HEK293 (cell line): ENCODE measurements around the gene PIEZO1.

ENCODE experiments used
- CTCF ChIA-PET: fragments of 350-600 bp; formaldehyde crosslinking; extraction: SDS; loops from one replicate; lab custom pipeline; 2021; ENCODE audit warnings: antibody characterized with exemption; lab: Yijun Ruan, JAX
- POLR2A ChIA-PET: fragments of 300-600 bp; formaldehyde crosslinking; extraction: SDS; loops from one replicate; lab custom pipeline; 2020; ENCODE audit warnings: antibody characterized with exemption, inconsistent platforms; lab: Yijun Ruan, JAX
- H3K27ac ChIP-seq: fragments of 200-500 bp; sonication (Bioruptor generic); 2 replicates; pipeline ENCODE4 v1.5.1; 2014; ENCODE audit warnings: low read depth, low read length, control low read depth, inconsistent platforms; ENCODE audit errors: extremely low read depth
- H3K36me3 ChIP-seq, 2 experiments: fragments of 200-500 bp in 1 of 2; sonication (Bioruptor generic) in 1 of 2; 1 replicate in 1 of 2; 2 replicates in 1 of 2; pipeline ENCODE4 v1.5.1; 2014 to 2017; ENCODE audit warnings: inconsistent platforms in 2 of 2, low read length in 2 of 2; ENCODE audit not compliant: control insufficient read depth in 2 of 2, insufficient read depth in 1 of 2
- H3K4me1 ChIP-seq: fragments of 200-500 bp; sonication (Bioruptor generic); 2 replicates; pipeline ENCODE4 v1.5.1; 2014; ENCODE audit warnings: mild to moderate bottlenecking, low read length, inconsistent platforms; ENCODE audit not compliant: control insufficient read depth, insufficient read depth
- H3K4me3 ChIP-seq: 2 replicates; pipeline ENCODE4 v1.5.1; 2011; ENCODE audit warnings: low read depth, mild to moderate bottlenecking, control low read depth, low read length, moderate library complexity
- H3K9me3 ChIP-seq: fragments of 200-500 bp; sonication (Bioruptor generic); 2 replicates; pipeline ENCODE4 v1.5.1; 2014; ENCODE audit warnings: low read depth, low read length, inconsistent platforms; ENCODE audit not compliant: control insufficient read depth, insufficient read depth
- ATF2 ChIP-seq: fragments of 450-650 bp; formaldehyde crosslinking; IDR thresholded peaks from 2 replicates; pipeline ENCODE4 v1.5.1; 2016; ENCODE audit warnings: missing biosample characterization, missing genetic modification characterization, low read depth
- GLI2 ChIP-seq: fragments of 450-650 bp; formaldehyde crosslinking; IDR thresholded peaks from 2 replicates; pipeline ENCODE4; 2017; ENCODE audit warnings: missing biosample characterization, missing genetic modification characterization, low read depth, borderline replicate concordance
- GLIS2 ChIP-seq: fragments of 450-650 bp; formaldehyde crosslinking; IDR thresholded peaks from 2 replicates; pipeline ENCODE4 v1.5.1; 2016; ENCODE audit warnings: missing biosample characterization, missing genetic modification characterization
- IKZF3 ChIP-seq: fragments of 450-650 bp; IDR thresholded peaks from 2 replicates; pipeline ENCODE4 v1.5.0; 2018; ENCODE audit warnings: missing biosample characterization, mild to moderate bottlenecking, missing genetic modification characterization, moderate library complexity
- KLF9 ChIP-seq: fragments of 450-650 bp; formaldehyde crosslinking; IDR thresholded peaks from 2 replicates; pipeline ENCODE4 v1.5.1; 2016; ENCODE audit warnings: missing biosample characterization, missing genetic modification characterization, low read depth
- OSR2 ChIP-seq: fragments of 450-650 bp; formaldehyde crosslinking; IDR thresholded peaks from 2 replicates; pipeline ENCODE4 v1.5.1; 2016; ENCODE audit warnings: missing biosample characterization, missing genetic modification characterization
- YY2 ChIP-seq: fragments of 450-650 bp; formaldehyde crosslinking; IDR thresholded peaks from 2 replicates; pipeline ENCODE4 v1.5.1; 2016; ENCODE audit warnings: missing biosample characterization, missing genetic modification characterization
- ZBTB6 ChIP-seq: fragments of 450-650 bp; formaldehyde crosslinking; IDR thresholded peaks from 2 replicates; pipeline ENCODE4 v1.5.1; 2017; ENCODE audit warnings: missing biosample characterization, missing genetic modification characterization
- ZFP37 ChIP-seq: fragments of 450-650 bp; formaldehyde crosslinking; IDR thresholded peaks from 2 replicates; pipeline ENCODE4 v1.5.1; 2016; ENCODE audit warnings: missing biosample characterization, missing genetic modification characterization
- ZNF10 ChIP-seq: fragments of 450-650 bp; formaldehyde crosslinking; IDR thresholded peaks from 2 replicates; pipeline ENCODE4 v1.5.1; 2017; ENCODE audit warnings: missing biosample characterization, missing genetic modification characterization
- ZNF132 ChIP-seq: fragments of 450-650 bp; formaldehyde crosslinking; IDR thresholded peaks from 2 replicates; pipeline ENCODE4 v1.5.1; 2017; ENCODE audit warnings: missing biosample characterization, missing genetic modification characterization, borderline replicate concordance
- ZNF140 ChIP-seq: fragments of 450-650 bp; formaldehyde crosslinking; IDR thresholded peaks from 2 replicates; pipeline ENCODE4 v1.5.1; 2016; ENCODE audit warnings: missing biosample characterization, missing genetic modification characterization
- ZNF155 ChIP-seq: fragments of 450-650 bp; formaldehyde crosslinking; IDR thresholded peaks from 2 replicates; pipeline ENCODE4 v1.5.1; 2016; ENCODE audit warnings: missing biosample characterization, missing genetic modification characterization
- ZNF169 ChIP-seq: fragments of 450-650 bp; formaldehyde crosslinking; IDR thresholded peaks from 2 replicates; pipeline ENCODE4 v1.5.1; 2016; ENCODE audit warnings: missing biosample characterization, missing genetic modification characterization
- ZNF223 ChIP-seq: fragments of 450-650 bp; formaldehyde crosslinking; IDR thresholded peaks from 2 replicates; pipeline ENCODE4 v1.5.1; 2016; ENCODE audit warnings: missing biosample characterization, missing genetic modification characterization
- ZNF302 ChIP-seq: fragments of 450-650 bp; formaldehyde crosslinking; IDR thresholded peaks from 2 replicates; pipeline ENCODE4 v1.5.1; 2016; ENCODE audit warnings: missing biosample characterization, missing genetic modification characterization, low read depth
- ZNF391 ChIP-seq: fragments of 450-650 bp; formaldehyde crosslinking; IDR thresholded peaks from 2 replicates; pipeline ENCODE4 v1.5.1; 2016; ENCODE audit warnings: low read depth, missing biosample characterization, missing genetic modification characterization, borderline replicate concordance
- ZNF514 ChIP-seq: fragments of 450-650 bp; formaldehyde crosslinking; IDR thresholded peaks from 2 replicates; pipeline ENCODE4 v1.5.1; 2016; ENCODE audit warnings: missing biosample characterization, missing genetic modification characterization
- ZNF548 ChIP-seq: fragments of 450-650 bp; formaldehyde crosslinking; IDR thresholded peaks from 2 replicates; pipeline ENCODE4 v1.5.1; 2016; ENCODE audit warnings: missing biosample characterization, missing genetic modification characterization
- ZNF776 ChIP-seq: fragments of 450-650 bp; formaldehyde crosslinking; IDR thresholded peaks from 2 replicates; pipeline ENCODE4 v1.5.0; 2017; ENCODE audit warnings: missing biosample characterization, missing genetic modification characterization, borderline replicate concordance

PIEZO1 gene

GRCh38 chr16:88694221-88695087 lies 90.6 kb downstream of the PIEZO1 start:
- Histone ChIP-seq H3K4me3 (no peak overlapping the region), H3K27ac (no peak overlapping the region), H3K4me1 (no peaks in the 10 kb centered on the region), H3K36me3 (peaks cover 0 to 29% of the 10 kb centered on the region in 2 experiments; a peak in 2 of 3 replicates), H3K9me3 (no peaks in the 10 kb centered on the region)
- ChIA-PET POLR2A (interaction anchor here (1.1 kb wide), 1 partner anchor 124 kb away, joined by 3 read pairs; the partner anchor contains the start of gene ZC3H18), CTCF (no interaction called here)
- no peak for TF ChIP-seq KLF9 (tag by site-specific recombination)
- TF ChIP-seq ZNF155 (tag by site-specific recombination): no peak
- no peak for TF ChIP-seq YY2 (tag by site-specific recombination)
- TF ChIP-seq OSR2: no peak
- TF ChIP-seq ZNF132 (tag by site-specific recombination): no peak
- TF ChIP-seq ZNF169 (tag by site-specific recombination): no peak
- TF ChIP-seq ZNF10 (tag by site-specific recombination): no peak
- TF ChIP-seq IKZF3 (tag by site-specific recombination): no peak
- no peak for TF ChIP-seq ZNF223 (tag by site-specific recombination)
- no peak for TF ChIP-seq ZNF776 (tag by site-specific recombination)

GRCh38 chr16:88693420-88694177 lies 91.4 kb downstream of the PIEZO1 start:
- Histone ChIP-seq H3K4me3 (no peak overlapping the region), H3K36me3 (peaks cover 0 to 21% of the 10 kb centered on the region in 2 experiments; a peak in 2 of 3 replicates), H3K4me1 (no peaks in the 10 kb centered on the region), H3K27ac (no peak overlapping the region), H3K9me3 (no peaks in the 10 kb centered on the region)
- ChIA-PET CTCF (no interaction called here), POLR2A (interaction anchor here (1.1 kb wide), 1 partner anchor 124 kb away, joined by 3 read pairs; the partner anchor contains the start of gene ZC3H18)
- no peak for TF ChIP-seq ATF2 (tag by site-specific recombination)
- no peak for TF ChIP-seq ZNF302 (tag by site-specific recombination)
- no peak for TF ChIP-seq ZNF140
- no peak for TF ChIP-seq ZBTB6 (tag by site-specific recombination)
- no peak for TF ChIP-seq ZFP37
- TF ChIP-seq ZNF514: no peak
- no peak for TF ChIP-seq GLIS2 (tag by site-specific recombination)
- no peak for TF ChIP-seq GLI2 (tag by site-specific recombination)
- no peak for TF ChIP-seq ZNF548 (tag by site-specific recombination)
- TF ChIP-seq ZNF391: no peak
- no peak for TF ChIP-seq ZNF132 (tag by site-specific recombination)
